ENCODE data around the gene PRR5L. TPM values are rescaled to one million over a fixed set of nuclear protein-coding genes. Genes with fewer than 3 reads are reported as not detected.

Gene PRR5L
- total RNA-seq, 2 experiments from 2014 or later = 15.5 to 18.2 TPM

GRCh38 chr11:36443661-36444060 lies 147.6 kb downstream of the PRR5L start:
- CTCF ChIA-PET = no interaction called here
- POLR2A ChIA-PET = no interaction called here

- POLR2A ChIA-PET = no interaction called here
- CTCF ChIA-PET = no interaction called here
These were observed 150.0 kb downstream of the PRR5L start for GRCh38 chr11:36446135-36446534.

GRCh38 chr11:36447514-36447913 lies 151.4 kb downstream of the PRR5L start:
- ChIA-PET POLR2A (no interaction called here), CTCF (no interaction called here)

GRCh38 chr11:36447947-36448346 lies 151.9 kb downstream of the PRR5L start:
- CTCF ChIA-PET = no interaction called here
- POLR2A ChIA-PET = no interaction called here

GRCh38 chr11:36449561-36450096 lies 153.5 kb downstream of the PRR5L start:
- POLR2A ChIA-PET = no interaction called here

GRCh38 chr11:36450110-36450572 lies 154.1 kb downstream of the PRR5L start:
- CTCF ChIA-PET = no interaction called here
- POLR2A ChIA-PET = no interaction called here

More at GRCh38 chr11:36449561-36450096, 153.5 kb downstream of the PRR5L start:
- CTCF ChIA-PET = interaction anchor here (0.7 to 1.0 kb wide), 2 partner anchors 13 to 73 kb away, joined by 3 to 4 read pairs; no protein-coding TSS in a partner anchor

GRCh38 chr11:36451045-36451444 lies 155.0 kb downstream of the PRR5L start:
- ChIA-PET CTCF (interaction anchor here (1.4 kb wide), 1 partner anchor 159 kb away, joined by 3 read pairs; no protein-coding TSS in a partner anchor), POLR2A (no interaction called here)

GRCh38 chr11:36451681-36452080 lies 155.6 kb downstream of the PRR5L start:
- ChIA-PET CTCF (interaction anchor here (0.8 to 1.4 kb wide), 3 partner anchors 10 to 159 kb away, joined by 3 read pairs; no protein-coding TSS in a partner anchor), POLR2A (no interaction called here)

GRCh38 chr11:36452236-36452940 lies 156.3 kb downstream of the PRR5L start:
- ChIA-PET POLR2A (no interaction called here), CTCF (interaction anchor here (0.8 to 1.6 kb wide), 4 partner anchors 9 to 64 kb away, joined by 3 to 4 read pairs (median 3); no protein-coding TSS in a partner anchor)

GRCh38 chr11:36452961-36453360 lies 156.9 kb downstream of the PRR5L start:
- ChIA-PET CTCF (interaction anchor here (0.8 to 1.6 kb wide), 2 partner anchors 26 to 65 kb away, joined by 3 to 4 read pairs; no protein-coding TSS in a partner anchor), POLR2A (no interaction called here)

- POLR2A ChIA-PET = no interaction called here
- CTCF ChIA-PET = interaction anchor here (1.6 kb wide), 1 partner anchor 25 kb away, joined by 4 read pairs; no protein-coding TSS in a partner anchor
These were observed 157.6 kb downstream of the PRR5L start for GRCh38 chr11:36453678-36454077.

- CTCF ChIA-PET = no interaction called here
- POLR2A ChIA-PET = no interaction called here
These were observed 158.5 kb downstream of the PRR5L start for GRCh38 chr11:36454551-36454940.

- ChIA-PET POLR2A (no interaction called here), CTCF (no interaction called here)
These were observed 159.0 kb downstream of the PRR5L start for GRCh38 chr11:36454941-36455631.

- CTCF ChIA-PET = no interaction called here
- POLR2A ChIA-PET = no interaction called here
These were observed 159.6 kb downstream of the PRR5L start for GRCh38 chr11:36455658-36456111.

GRCh38 chr11:36456156-36456555 lies 160.1 kb downstream of the PRR5L start:
- POLR2A ChIA-PET = no interaction called here
- CTCF ChIA-PET = no interaction called here

GRCh38 chr11:36458129-36458915 lies 162.2 kb downstream of the PRR5L start:
- POLR2A ChIA-PET = no interaction called here
- CTCF ChIA-PET = interaction anchor here (0.6 to 1.0 kb wide), 3 partner anchors 10 to 225 kb away, joined by 3 read pairs; no protein-coding TSS in a partner anchor

GRCh38 chr11:36459046-36459445 lies 163.0 kb downstream of the PRR5L start:
- CTCF ChIA-PET = interaction anchor here (0.6 to 1.0 kb wide), 3 partner anchors 10 to 226 kb away, joined by 3 read pairs; no protein-coding TSS in a partner anchor
- POLR2A ChIA-PET = no interaction called here

GRCh38 chr11:36460220-36460619 lies 164.1 kb downstream of the PRR5L start:
- CTCF ChIA-PET = no interaction called here

GRCh38 chr11:36462321-36462720 lies 166.2 kb downstream of the PRR5L start:
- POLR2A ChIA-PET = no interaction called here
- CTCF ChIA-PET = no interaction called here

More at GRCh38 chr11:36460220-36460619, 164.1 kb downstream of the PRR5L start:
- POLR2A ChIA-PET = no interaction called here

GRCh38 chr11:36463781-36464180 lies 167.7 kb downstream of the PRR5L start:
- ChIA-PET CTCF (interaction anchor here (1.1 kb wide), 1 partner anchor 29 kb away, joined by 3 read pairs; no protein-coding TSS in a partner anchor), POLR2A (no interaction called here)

Data from activated CD8-positive, alpha-beta memory T cell treated with anti-CD3 and anti-CD28 coated beads for 36 hours (primary cell).